Skeletal muscle tissue (tissue), 4 donors: ENCODE data around the gene CDKL1. TPM values are rescaled to one million over a fixed set of nuclear protein-coding genes. Genes with fewer than 3 reads are reported as not detected.

ENCODE experiments used
- H3K27ac ChIP-seq: one replicate; pipeline ENCODE4 v1.7.0; 2013; ENCODE audit warnings: mild to moderate bottlenecking, low read depth, low read length, inconsistent platforms
- H3K27me3 ChIP-seq, 3 donors: one replicate each; pipeline ENCODE4 v1.7.0; 2013; ENCODE audit warnings: low read length in 3 of 3; ENCODE audit not compliant: control insufficient read depth in 3 of 3, insufficient read depth in 3 of 3
- H3K36me3 ChIP-seq, 3 donors: one replicate each; pipeline ENCODE4 v1.7.0; 2013; ENCODE audit warnings: low read length in 3 of 3; ENCODE audit not compliant: control insufficient read depth in 3 of 3, insufficient read depth in 3 of 3
- H3K4me1 ChIP-seq, 3 donors: one replicate each; pipeline ENCODE4 v1.7.0; 2013; ENCODE audit warnings: low read length in 3 of 3, mild to moderate bottlenecking in 3 of 3; ENCODE audit not compliant: control insufficient read depth in 3 of 3, insufficient read depth in 3 of 3
- H3K4me3 ChIP-seq, 3 donors: one replicate each; pipeline ENCODE4 v1.7.0; 2013; ENCODE audit warnings: low read length in 3 of 3
- H3K9ac ChIP-seq, 3 donors: one replicate each; pipeline ENCODE4 v1.7.0; 2013; ENCODE audit warnings: low read length in 3 of 3, mild to moderate bottlenecking in 3 of 3, moderate library complexity in 2 of 3, low read depth in 1 of 3
- H3K9me3 ChIP-seq, 3 donors: one replicate each; pipeline ENCODE4 v1.7.0; 2013; ENCODE audit warnings: low read length in 3 of 3; ENCODE audit not compliant: control insufficient read depth in 3 of 3
- total RNA-seq: library from RNA; depleted of rRNA; stranded (reverse); fragments of >200 nt; gene quantifications from one replicate; pipeline ENCODE4 v1.2.3, GENCODE V29; 2014
- donor health status: Osteomylitis.

Gene CDKL1
- total RNA-seq, 1 donor from 2014 or later: 8.4 TPM

DNA sequence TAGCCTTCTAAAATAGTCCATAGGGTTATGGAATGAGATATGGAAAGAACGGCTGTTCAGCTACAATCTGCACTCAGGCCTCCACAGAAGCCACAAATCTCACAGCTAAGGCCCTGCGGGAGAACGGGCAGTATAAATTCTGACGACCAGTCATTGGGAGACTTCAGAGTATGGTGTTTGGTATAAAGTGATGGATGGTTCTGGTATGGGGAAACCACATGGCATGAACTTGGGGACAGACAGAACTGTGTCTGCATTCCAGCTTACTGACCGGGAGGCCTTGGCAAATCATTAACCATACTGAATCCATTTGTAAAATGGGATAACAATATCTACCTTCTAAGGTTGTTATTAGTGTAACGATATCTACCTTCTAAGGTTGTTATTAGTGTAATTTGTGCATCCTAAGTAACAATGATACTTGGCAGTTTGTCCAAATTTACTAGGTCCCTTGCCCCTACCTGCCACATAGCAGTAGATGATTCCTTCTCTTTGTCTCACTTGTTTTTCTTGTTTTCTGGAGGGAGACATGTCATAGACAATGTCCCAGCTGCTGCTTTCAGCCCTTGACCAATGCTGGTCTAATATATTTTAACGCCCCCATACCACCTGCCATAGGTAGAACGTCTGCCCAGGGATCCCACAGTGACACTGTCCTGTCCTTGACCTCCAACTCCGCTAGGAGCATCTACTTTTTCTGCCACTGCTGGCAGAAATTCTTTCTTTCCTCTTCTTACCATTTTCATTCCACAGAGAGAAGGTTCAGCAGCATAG is 6.8 kb downstream of the CDKL1 start:
- no peaks in the 10 kb centered on the region for H3K4me1 ChIP-seq
- no peak overlapping the region for H3K4me3 ChIP-seq
- H3K36me3 ChIP-seq: no peaks in the 10 kb centered on the region
- H3K27me3 ChIP-seq: no peaks in the 10 kb centered on the region
- no peak overlapping the region for H3K27ac ChIP-seq
- no peaks in the 10 kb centered on the region for H3K9me3 ChIP-seq
- no peak overlapping the region for H3K9ac ChIP-seq

DNA sequence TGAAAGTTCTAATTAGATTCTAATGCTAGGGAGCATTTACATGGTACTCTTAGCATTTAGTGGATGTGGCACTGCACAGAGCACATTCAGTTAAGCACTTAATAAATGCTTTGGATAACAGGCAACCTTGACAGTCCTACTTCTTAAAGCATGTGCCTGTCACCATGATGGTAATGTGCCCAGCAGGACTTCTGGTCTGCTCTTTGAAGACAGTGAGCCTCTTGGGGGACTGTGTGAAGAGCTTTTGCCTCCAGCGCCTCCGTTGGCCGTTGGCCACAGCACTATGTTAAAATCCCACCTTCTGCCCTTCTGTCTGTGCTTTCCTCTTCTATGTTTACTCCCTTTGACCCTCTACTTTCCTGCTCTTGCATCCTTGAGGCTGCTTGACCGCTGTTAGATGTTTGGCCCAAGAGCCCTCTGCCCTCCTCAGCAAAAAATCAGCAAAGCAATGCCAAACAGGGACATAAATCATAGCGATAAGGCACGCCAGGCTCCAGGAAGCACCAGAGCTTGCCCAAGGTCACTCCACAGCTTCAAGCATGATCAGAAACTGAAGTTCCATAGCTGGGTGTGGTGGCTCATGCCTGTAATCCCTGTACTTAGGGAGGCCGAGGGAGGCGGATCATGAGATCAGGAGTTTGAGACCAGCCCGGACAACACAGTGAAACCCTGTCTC is 8.3 kb downstream of the CDKL1 start:
- no peaks in the 10 kb centered on the region for H3K4me1 ChIP-seq
- H3K9me3 ChIP-seq: no peaks in the 10 kb centered on the region
- no peaks in the 10 kb centered on the region for H3K36me3 ChIP-seq
- H3K9ac ChIP-seq: no peak overlapping the region
- H3K27me3 ChIP-seq: no peaks in the 10 kb centered on the region
- no peak overlapping the region for H3K4me3 ChIP-seq
- no peak overlapping the region for H3K27ac ChIP-seq

GRCh38 chr14:50387548-50387947 is 9.1 kb downstream of the CDKL1 start:
- Histone ChIP-seq H3K4me3 (no peak overlapping the region), H3K9ac (no peak overlapping the region), H3K27me3 (no peaks in the 10 kb centered on the region), H3K4me1 (no peaks in the 10 kb centered on the region), H3K36me3 (no peaks in the 10 kb centered on the region), H3K27ac (no peak overlapping the region), H3K9me3 (no peaks in the 10 kb centered on the region)

- Histone ChIP-seq H3K27me3 (no peaks in the 10 kb centered on the region), H3K27ac (no peak overlapping the region), H3K36me3 (peaks cover 0 to 3% (median 0%) of the 10 kb centered on the region in 3 donors), H3K9me3 (no peaks in the 10 kb centered on the region), H3K4me1 (no peaks in the 10 kb centered on the region), H3K4me3 (no peak overlapping the region), H3K9ac (no peak overlapping the region)
These were observed 13.0 kb downstream of the CDKL1 start for GRCh38 chr14:50383618-50384225.

- peaks cover 0 to 3% (median 0%) of the 10 kb centered on the region in 3 donors for H3K36me3 ChIP-seq
These were observed 14.8 kb downstream of the CDKL1 start for GRCh38 chr14:50381823-50382287.

GRCh38 chr14:50381008-50381407 is 15.7 kb downstream of the CDKL1 start:
- H3K9me3 ChIP-seq: no peaks in the 10 kb centered on the region
- H3K27me3 ChIP-seq: no peaks in the 10 kb centered on the region
- no peak overlapping the region for H3K4me3 ChIP-seq
- H3K36me3 ChIP-seq: peaks cover 0 to 3% (median 0%) of the 10 kb centered on the region in 3 donors
- no peak overlapping the region for H3K9ac ChIP-seq
- no peak overlapping the region for H3K27ac ChIP-seq
- H3K4me1 ChIP-seq: no peaks in the 10 kb centered on the region

More at GRCh38 chr14:50381823-50382287, 14.8 kb downstream of the CDKL1 start:
- Histone ChIP-seq H3K27ac (no peak overlapping the region), H3K9ac (no peak overlapping the region), H3K27me3 (no peaks in the 10 kb centered on the region), H3K4me3 (no peak overlapping the region), H3K4me1 (no peaks in the 10 kb centered on the region), H3K9me3 (no peaks in the 10 kb centered on the region)

DNA sequence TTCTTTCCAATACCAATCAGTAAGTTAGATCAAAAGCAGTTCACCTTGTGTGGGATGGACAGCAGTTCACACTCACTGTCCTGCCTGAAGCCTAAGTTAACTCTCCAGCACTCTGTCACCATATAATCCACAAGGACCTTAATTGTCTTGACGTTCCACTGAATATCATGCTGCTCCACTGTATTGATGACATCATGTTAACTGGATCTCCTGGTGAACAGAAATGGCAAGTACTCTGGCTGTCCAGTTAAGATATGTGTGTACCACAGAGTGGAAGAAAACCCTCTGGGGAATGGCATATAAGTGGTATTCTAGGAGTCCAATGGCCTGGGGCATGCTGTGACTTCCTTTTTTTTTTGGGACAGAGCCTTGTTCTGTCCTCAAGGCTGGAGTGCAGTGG is 16.2 kb downstream of the CDKL1 start:
- no peaks in the 10 kb centered on the region for H3K27me3 ChIP-seq

DNA sequence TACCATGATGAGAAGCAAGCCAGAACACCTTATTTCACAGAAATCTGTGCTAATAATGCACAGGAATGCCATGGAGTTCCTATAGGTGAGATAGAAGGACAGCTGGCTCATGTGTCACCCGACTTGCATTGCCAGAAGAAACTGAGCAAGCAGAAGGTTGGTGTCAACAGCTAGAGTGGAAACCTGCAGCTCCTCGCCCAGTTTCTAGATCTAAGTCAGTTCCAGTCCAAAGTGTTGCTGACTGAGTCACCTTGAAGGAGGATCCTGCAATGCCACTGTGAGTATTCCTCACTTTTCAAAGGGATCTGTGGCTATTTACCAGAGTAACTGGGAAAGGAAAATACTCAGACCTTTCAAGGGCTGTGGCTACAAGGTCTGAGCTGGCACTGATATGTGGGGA is 17.1 kb downstream of the CDKL1 start:
- no peaks in the 10 kb centered on the region for H3K4me1 ChIP-seq
- H3K27me3 ChIP-seq: no peaks in the 10 kb centered on the region
- no peak overlapping the region for H3K9ac ChIP-seq
- no peaks in the 10 kb centered on the region for H3K9me3 ChIP-seq
- peaks cover 0 to 3% (median 0%) of the 10 kb centered on the region in 3 donors for H3K36me3 ChIP-seq
- H3K27ac ChIP-seq: no peak overlapping the region
- no peak overlapping the region for H3K4me3 ChIP-seq

More for the DNA sequence above, 16.2 kb downstream of the CDKL1 start:
- Histone ChIP-seq H3K4me1 (no peaks in the 10 kb centered on the region), H3K36me3 (peaks cover 0 to 3% (median 0%) of the 10 kb centered on the region in 3 donors), H3K9ac (no peak overlapping the region), H3K9me3 (no peaks in the 10 kb centered on the region), H3K4me3 (no peak overlapping the region), H3K27ac (no peak overlapping the region)

DNA sequence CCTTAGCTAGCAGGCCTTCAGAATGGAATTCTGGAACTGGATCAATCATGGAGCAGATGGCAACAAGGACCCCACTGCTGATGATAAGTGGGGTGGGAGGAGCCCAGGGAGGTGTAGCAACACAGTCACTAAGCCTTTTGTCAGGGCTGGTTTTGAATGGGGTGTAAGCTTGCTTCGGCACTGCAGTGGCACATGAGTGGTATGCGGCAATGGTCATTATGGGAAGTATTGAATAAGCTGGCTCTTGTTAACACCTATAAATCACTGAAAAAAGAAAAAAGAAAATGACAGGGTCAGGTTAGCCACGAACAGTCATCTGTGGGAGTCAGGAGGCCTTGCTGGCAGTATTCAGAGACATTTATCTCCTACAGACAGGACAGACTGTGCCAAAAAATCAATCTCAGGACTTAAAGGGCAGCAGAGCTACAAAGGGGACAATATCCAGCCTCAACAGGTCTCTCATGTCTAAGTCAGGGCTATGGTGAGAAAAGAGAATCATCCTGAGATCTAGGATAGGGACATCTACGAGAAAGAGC is 19.1 kb downstream of the CDKL1 start:
- H3K4me3 ChIP-seq: no peak overlapping the region
- H3K27ac ChIP-seq: no peak overlapping the region
- no peaks in the 10 kb centered on the region for H3K27me3 ChIP-seq
- no peaks in the 10 kb centered on the region for H3K9me3 ChIP-seq
- no peaks in the 10 kb centered on the region for H3K4me1 ChIP-seq
- peaks cover 0 to 3% (median 0%) of the 10 kb centered on the region in 3 donors for H3K36me3 ChIP-seq
- no peak overlapping the region for H3K9ac ChIP-seq

- H3K27ac ChIP-seq: no peak overlapping the region
- H3K9me3 ChIP-seq: no peaks in the 10 kb centered on the region
- H3K4me1 ChIP-seq: no peaks in the 10 kb centered on the region
- H3K4me3 ChIP-seq: no peak overlapping the region
- no peaks in the 10 kb centered on the region for H3K27me3 ChIP-seq
- H3K36me3 ChIP-seq: no peaks in the 10 kb centered on the region
- no peak overlapping the region for H3K9ac ChIP-seq
These were observed 20.9 kb downstream of the CDKL1 start for GRCh38 chr14:50375760-50376159.
